Cerebellar cortex (tissue), 1 donor: ENCODE measurements around the gene SOBP.
A peak's percentile ranks its signal among the peaks of the same experiment; 100 is the strongest.

Source experiments
- DNase-seq: peaks from one replicate; pipeline ENCODE4 v3.0.0-alpha.2; 2015; ENCODE audit warnings: low spot score

SOBP gene

GRCh38 chr6:107523054-107523791 is 33.3 kb downstream of the SOBP start:
- no peak for DNase-seq

- DNase-seq, result no peak
These were observed 33.9 kb downstream of the SOBP start for GRCh38 chr6:107523794-107524193.

- no peak for DNase-seq
These were observed 34.7 kb downstream of the SOBP start for GRCh38 chr6:107524626-107525025.

- no peak for DNase-seq
These were observed 42.0 kb downstream of the SOBP start for GRCh38 chr6:107531868-107532267.

- DNase-seq, result peak; percentile 44
These were observed 42.8 kb downstream of the SOBP start for GRCh38 chr6:107532706-107533105.

GRCh38 chr6:107533415-107534059 is 43.6 kb downstream of the SOBP start:
- DNase-seq, result no peak

GRCh38 chr6:107534571-107535141 is 44.7 kb downstream of the SOBP start:
- DNase-seq, result peak; percentile 42

- DNase-seq, result no peak
These were observed 45.7 kb downstream of the SOBP start for GRCh38 chr6:107535626-107536025.

GRCh38 chr6:107536180-107536961 is 46.5 kb downstream of the SOBP start:
- DNase-seq, result no peak

GRCh38 chr6:107537559-107537958 is 47.6 kb downstream of the SOBP start:
- DNase-seq, result no peak

GRCh38 chr6:107538856-107539387 is 49.0 kb downstream of the SOBP start:
- no peak for DNase-seq

GRCh38 chr6:107539409-107539808 is 49.5 kb downstream of the SOBP start:
- no peak for DNase-seq

GRCh38 chr6:107539849-107540464 is 50.0 kb downstream of the SOBP start:
- DNase-seq, result no peak

- DNase-seq, result no peak
These were observed 50.5 kb downstream of the SOBP start for GRCh38 chr6:107540465-107540857.

GRCh38 chr6:107542192-107542668 is 52.3 kb downstream of the SOBP start:
- no peak for DNase-seq

- DNase-seq, result no peak
These were observed 53.2 kb downstream of the SOBP start for GRCh38 chr6:107543088-107543487.

- no peak for DNase-seq
These were observed 53.6 kb downstream of the SOBP start for GRCh38 chr6:107543567-107543966.

GRCh38 chr6:107545763-107546162 is 55.8 kb downstream of the SOBP start:
- no peak for DNase-seq

- DNase-seq, result no peak
These were observed 57.0 kb downstream of the SOBP start for GRCh38 chr6:107546691-107547450.

- no peak for DNase-seq
These were observed 57.5 kb downstream of the SOBP start for GRCh38 chr6:107547451-107547840.

GRCh38 chr6:107550241-107550840 is 60.4 kb downstream of the SOBP start:
- DNase-seq, result no peak
